CD4-positive, alpha-beta T cell treated with Interleukin-17A for 4 hours (primary cell): Measurements from ENCODE around the gene ADAP2.
A peak's percentile ranks its signal among the peaks of the same experiment; 100 is the strongest.
"Not testable (repeated sequence)": the region's sequence is repeated elsewhere in the genome, so short reads cannot be mapped to it uniquely, and the experiment has no call there.

Source experiments
- DNase-seq: peaks from one replicate; pipeline ENCODE4 v3.0.0-alpha.2; 2020; ENCODE audit warnings: mixed read lengths

Gene ADAP2

GRCh38 chr17:30921544-30922196, at the start of gene ADAP2:
TSS of gene ADAP2 (plus strand) at chr17:30921945. CDS start at chr17:30922015, 70 bp downstream.
- DNase-seq = no peak

GRCh38 chr17:30886187-30886586, 35.6 kb upstream of the ADAP2 start:
- no peak for DNase-seq

GRCh38 chr17:30894236-30894635, 27.5 kb upstream of the ADAP2 start:
- no peak for DNase-seq

- no peak for DNase-seq
Measured at GRCh38 chr17:30897311-30897710, 24.4 kb upstream of the ADAP2 start.

GRCh38 chr17:30905742-30906100, 16.0 kb upstream of the ADAP2 start:
- peak; percentile 14 for DNase-seq

- peak; percentile 85 for DNase-seq
Measured at GRCh38 chr17:30906101-30906911, 15.4 kb upstream of the ADAP2 start, which contains the start of gene TEFM. TSS of gene TEFM (minus strand) at chr17:30906238. CDS start at chr17:30906198, 40 bp downstream.

GRCh38 chr17:30908717-30909420, 12.9 kb upstream of the ADAP2 start:
- no peak for DNase-seq

- DNase-seq = not testable (repeated sequence)
Measured at GRCh38 chr17:30910151-30910550, 11.6 kb upstream of the ADAP2 start.

- no peak for DNase-seq
Measured at GRCh38 chr17:30913955-30914354, 7.8 kb upstream of the ADAP2 start.

- no peak for DNase-seq
Measured at GRCh38 chr17:30915833-30916611, 5.7 kb upstream of the ADAP2 start.

- no peak for DNase-seq
Measured at GRCh38 chr17:30917050-30917449, 4.7 kb upstream of the ADAP2 start.

GRCh38 chr17:30920282-30920681, 1.5 kb upstream of the ADAP2 start:
- no peak for DNase-seq

GRCh38 chr17:30920683-30921543, 832 bp upstream of the ADAP2 start:
- no peak for DNase-seq

- no peak for DNase-seq
Measured at GRCh38 chr17:30922235-30923030, 688 bp downstream of the ADAP2 start.

GRCh38 chr17:30924341-30924740, 2.6 kb downstream of the ADAP2 start:
- no peak for DNase-seq

- no peak for DNase-seq
Measured at GRCh38 chr17:30926516-30926915, 4.8 kb downstream of the ADAP2 start.

- DNase-seq = no peak
Measured at GRCh38 chr17:30927756-30928155, 6.0 kb downstream of the ADAP2 start.

- DNase-seq = no peak
Measured at GRCh38 chr17:30928584-30928983, 6.8 kb downstream of the ADAP2 start.

- DNase-seq = no peak
Measured at GRCh38 chr17:30929081-30929633, 7.4 kb downstream of the ADAP2 start.

GRCh38 chr17:30929861-30930260, 8.1 kb downstream of the ADAP2 start:
- DNase-seq = not testable (repeated sequence)

GRCh38 chr17:30930495-30930894, 8.8 kb downstream of the ADAP2 start:
- DNase-seq = no peak
